ENCODE measurements around the gene SLC6A8.

DNA sequence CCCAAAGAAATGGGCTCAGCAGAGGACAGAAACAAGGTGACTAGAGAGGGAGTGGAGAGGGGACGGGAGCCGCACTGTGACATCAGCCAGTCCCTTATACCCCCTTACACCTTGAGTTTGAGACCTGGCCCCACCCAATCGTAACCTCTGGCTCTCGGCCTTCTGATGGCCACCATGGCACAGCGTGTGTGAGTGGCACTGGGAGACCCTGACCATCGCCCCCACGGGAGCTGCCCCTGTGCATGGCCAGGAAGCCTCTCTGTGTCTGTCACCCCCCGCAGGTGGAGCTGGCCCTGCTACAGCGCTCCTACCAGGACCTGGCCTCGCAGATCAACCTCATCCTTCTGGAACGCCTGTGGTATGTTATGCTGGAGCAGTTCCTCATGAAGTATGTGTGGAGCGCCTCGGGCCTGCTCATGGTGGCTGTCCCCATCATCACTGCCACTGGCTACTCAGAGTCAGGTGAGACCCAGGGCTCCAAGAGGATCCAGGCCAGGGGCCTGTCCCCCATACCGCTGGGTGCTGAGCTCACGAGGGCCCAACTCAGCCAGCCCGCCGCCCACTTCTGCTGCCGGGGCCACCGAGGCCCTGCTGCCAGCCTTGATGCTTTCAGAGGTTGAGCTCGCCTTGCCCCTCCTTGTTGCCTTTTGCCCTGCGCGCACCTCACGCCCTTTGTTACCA, 41.4 kb downstream of the SLC6A8 start:
- TF ChIP-seq, protein P1, sequence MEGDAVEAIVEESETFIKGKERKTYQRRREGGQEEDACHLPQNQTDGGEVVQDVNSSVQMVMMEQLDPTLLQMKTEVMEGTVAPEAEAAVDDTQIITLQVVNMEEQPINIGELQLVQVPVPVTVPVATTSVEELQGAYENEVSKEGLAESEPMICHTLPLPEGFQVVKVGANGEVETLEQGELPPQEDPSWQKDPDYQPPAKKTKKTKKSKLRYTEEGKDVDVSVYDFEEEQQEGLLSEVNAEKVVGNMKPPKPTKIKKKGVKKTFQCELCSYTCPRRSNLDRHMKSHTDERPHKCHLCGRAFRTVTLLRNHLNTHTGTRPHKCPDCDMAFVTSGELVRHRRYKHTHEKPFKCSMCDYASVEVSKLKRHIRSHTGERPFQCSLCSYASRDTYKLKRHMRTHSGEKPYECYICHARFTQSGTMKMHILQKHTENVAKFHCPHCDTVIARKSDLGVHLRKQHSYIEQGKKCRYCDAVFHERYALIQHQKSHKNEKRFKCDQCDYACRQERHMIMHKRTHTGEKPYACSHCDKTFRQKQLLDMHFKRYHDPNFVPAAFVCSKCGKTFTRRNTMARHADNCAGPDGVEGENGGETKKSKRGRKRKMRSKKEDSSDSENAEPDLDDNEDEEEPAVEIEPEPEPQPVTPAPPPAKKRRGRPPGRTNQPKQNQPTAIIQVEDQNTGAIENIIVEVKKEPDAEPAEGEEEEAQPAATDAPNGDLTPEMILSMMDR (IDR thresholded peaks at IDR 0.05; ENCODE audit: borderline replicate concordance, extremely low read depth, low read length, poor library complexity, severe bottlenecking): no peak
- no peak for TF ChIP-seq EZH2 (IDR thresholded peaks at IDR 0.05; ENCODE audit: borderline replicate concordance, low read depth, low read length, severe bottlenecking)

All from DND-41 (cell line).